Pancreas (tissue), 10 donors: ENCODE data around the gene POU5F1. TPM values are rescaled to one million over a fixed set of nuclear protein-coding genes. Genes with fewer than 3 reads are reported as not detected.
A peak's percentile ranks its signal among the peaks of the same experiment; 100 is the strongest.

Experiments
- ATAC-seq, 4 donors: fragments of 200-7000 bp; cut with Tn5 transposase; one replicate each; pipeline versions ENCODE4 v1.8.0 to v1.9.1; 2020; ENCODE audit warnings: mild to moderate bottlenecking in 4 of 4, moderate library complexity in 4 of 4
- DNase-seq, 6 donors: peaks; one replicate each; pipeline ENCODE4 v3.0.0-alpha.2; 2020
- FAIRE-seq: peaks from 2 replicates; lab custom pipeline; 2012; peaks lifted over from hg19 to GRCh38; lab: Jason Lieb, UNC
- H3K27ac ChIP-seq, 4 donors: fragments of 200-600 bp; sonication (generic); 1 replicate in 3 of 4; 2 replicates in 1 of 4; pipeline versions ENCODE4 v1.5.0 to v1.8.0; 2020
- H3K27me3 ChIP-seq, 4 donors: fragments of 200-600 bp; one replicate each; pipeline ENCODE4 v1.8.0; 2021
- H3K36me3 ChIP-seq, 3 donors: fragments of 200-600 bp; sonication (generic) in 1 of 3; one replicate each; pipeline versions ENCODE4 v1.5.0 to v1.8.0; 2020 to 2021
- H3K4me1 ChIP-seq, 3 donors: fragments of 200-600 bp; one replicate each; pipeline ENCODE4 v1.8.0; 2021
- H3K4me3 ChIP-seq, 4 donors: fragments of 200-600 bp; sonication (generic) in 2 of 4; one replicate each; pipeline versions ENCODE4 v1.5.0 to v1.8.0; 2020 to 2021
- H3K9me3 ChIP-seq, 4 donors: fragments of 200-600 bp; one replicate each; pipeline ENCODE4 v1.8.0; 2021
- WGBS, 2 donors: extraction: QIAGEN DNeasy Blood & Tissue Kit; methylation state at CpG; one replicate each; pipeline ENCODE4 v1.1.7; 2013; 5-methylcytosine and 5-hydroxymethylcytosine counted together
- intact Hi-C, 3 donors: fragments of 100-400 bp; cut with DNase I; formaldehyde crosslinking; loops; one replicate each; pipeline versions ENCODE4 v1.11.1 to v1.14.2; 2022
- polyA plus RNA-seq, 2 donors: library from polyadenylated mRNA; stranded (reverse); fragments of 200-250 nt; gene quantifications; one replicate each; pipeline ENCODE4 v1.2.3, GENCODE V29; 2013
- total RNA-seq, 6 donors: library from RNA; stranded (reverse); fragmentation: NEBNext Ultra II Directional in 4 of 6; extraction: Animal tissue kit (Norgen Biotek cat#: 25700) in 4 of 6; gene quantifications; one replicate each; pipeline versions ENCODE4 v1.2.1 to v1.2.4, GENCODE V29; 2021 to 2023
- TF ChIP-seq, protein P1 (sequence below), 4 donors: fragments of 200-600 bp; sonication (generic) in 3 of 4; IDR thresholded peaks; one replicate each; pipeline versions ENCODE4 v1.5.0 to v1.8.0; 2021; ENCODE audit warnings: antibody characterized with exemption in 4 of 4
- donor health status: healthy with polysubstance abuse.
- donor health status: DM: no; HTN: no; CAD: no; lungs with moderate emphysema.
- donor health status: DM: no; HTN: no; CAD: no.
- donor health status: control.
- donor health status: control.
- donor health status: Bipolar disorder and iron deficiency.
- donor health status: DM: yes; HTN: yes; CAD: no.
- donor health status: DM: no; HTN: no; CAD: no.
- donor health status: DM: no; HTN: no; CAD: no.
- donor health status: DM: yes; HTN: yes; CAD: no.

The POU5F1 gene
- total and polyA plus RNA-seq, 8 donors: 1.1 to 32.1 (median 4.3) TPM

DNA sequence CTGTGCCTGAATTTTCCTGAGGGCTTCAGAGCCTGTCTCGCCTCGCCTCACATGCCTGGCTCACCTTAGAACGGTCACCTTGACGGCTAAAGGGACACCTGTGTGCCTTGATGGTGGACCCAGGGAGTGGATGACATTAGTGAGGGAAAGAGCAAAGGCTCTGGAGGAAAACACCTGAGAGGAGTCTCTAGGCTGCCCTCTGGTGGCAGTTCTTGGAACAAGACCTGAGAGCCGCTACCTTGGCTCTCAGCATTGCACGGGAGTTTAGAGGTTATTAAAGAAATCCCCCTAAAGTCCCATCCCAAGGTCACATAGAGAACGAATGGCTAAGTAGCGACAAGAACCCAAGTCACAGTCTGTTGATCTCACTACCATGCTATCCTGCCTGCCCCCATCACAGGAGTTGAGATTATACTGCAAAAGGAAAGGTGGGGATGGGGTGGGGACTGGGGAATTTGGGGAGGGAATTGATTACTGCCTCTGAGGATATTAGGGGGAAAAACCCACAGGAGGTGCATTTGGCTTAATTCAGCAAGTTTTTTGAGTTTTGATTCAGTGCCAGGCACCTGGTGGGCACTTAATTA, 42.3 kb downstream of the POU5F1 start:
- ATAC-seq: peak; percentile 57 to 80 (median 72)
- WGBS, 2 donors: 1 to 5% methylated on average over 8 of the region's 8 CpGs
- intact Hi-C loops: no loop called here

DNA sequence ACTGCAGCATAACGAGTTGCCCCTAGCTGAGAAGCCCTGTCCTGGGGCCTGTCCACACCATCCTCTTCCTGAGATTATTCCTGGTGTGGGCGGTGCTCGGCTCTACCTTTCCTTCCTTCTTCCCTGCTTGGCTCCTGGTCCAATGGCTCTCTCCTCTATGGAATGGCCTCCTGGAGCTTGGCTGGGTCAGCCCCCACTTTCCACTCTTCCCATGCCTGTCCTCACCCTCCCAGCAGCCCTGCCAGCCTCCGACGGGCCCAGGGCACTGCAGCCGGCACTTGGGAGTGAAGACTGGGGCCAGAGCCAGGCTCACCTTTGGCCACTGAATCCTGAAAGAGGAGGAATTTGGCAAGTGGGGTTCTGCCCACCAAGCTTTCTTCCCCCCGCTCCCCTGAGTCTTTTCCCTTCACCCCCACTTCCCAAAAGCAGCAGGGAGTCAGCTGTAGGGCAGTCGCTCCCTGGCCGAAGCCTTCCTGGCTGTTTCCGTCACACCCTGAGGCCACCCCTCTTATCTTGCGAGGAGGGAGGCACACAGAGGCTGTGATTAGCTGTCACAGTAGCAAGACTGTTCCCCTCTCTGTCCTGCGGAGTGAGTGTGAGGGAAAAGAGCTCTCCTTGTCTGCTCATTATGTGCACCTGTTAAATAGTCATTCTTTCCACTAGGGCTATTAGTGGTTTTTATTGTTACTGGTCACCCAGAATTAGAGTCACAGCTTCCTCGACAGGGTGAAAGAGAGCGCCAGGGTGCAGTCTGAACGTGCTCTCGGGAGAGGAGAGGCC, 43.9 kb downstream of the POU5F1 start:
- WGBS, 2 donors: 54 to 63% methylated on average over 16 of the region's 16 CpGs
- Histone ChIP-seq H3K27ac (peak overlapping the region in 2 of 4 donors; percentile 54 to 67), H3K4me3 (no peak overlapping the region), H3K9me3 (no peaks in the 10 kb centered on the region), H3K36me3 (no peaks in the 10 kb centered on the region), H3K27me3 (no peaks in the 10 kb centered on the region), H3K4me1 (peaks cover 0 to 12% (median 0%) of the 10 kb centered on the region in 3 donors)
- peak in 2 of 4 donors; percentile 2 to 12 for ATAC-seq
- intact Hi-C loops: no loop called here
- DNase-seq: no peak
- no peak for FAIRE-seq
- TF ChIP-seq, protein P1, sequence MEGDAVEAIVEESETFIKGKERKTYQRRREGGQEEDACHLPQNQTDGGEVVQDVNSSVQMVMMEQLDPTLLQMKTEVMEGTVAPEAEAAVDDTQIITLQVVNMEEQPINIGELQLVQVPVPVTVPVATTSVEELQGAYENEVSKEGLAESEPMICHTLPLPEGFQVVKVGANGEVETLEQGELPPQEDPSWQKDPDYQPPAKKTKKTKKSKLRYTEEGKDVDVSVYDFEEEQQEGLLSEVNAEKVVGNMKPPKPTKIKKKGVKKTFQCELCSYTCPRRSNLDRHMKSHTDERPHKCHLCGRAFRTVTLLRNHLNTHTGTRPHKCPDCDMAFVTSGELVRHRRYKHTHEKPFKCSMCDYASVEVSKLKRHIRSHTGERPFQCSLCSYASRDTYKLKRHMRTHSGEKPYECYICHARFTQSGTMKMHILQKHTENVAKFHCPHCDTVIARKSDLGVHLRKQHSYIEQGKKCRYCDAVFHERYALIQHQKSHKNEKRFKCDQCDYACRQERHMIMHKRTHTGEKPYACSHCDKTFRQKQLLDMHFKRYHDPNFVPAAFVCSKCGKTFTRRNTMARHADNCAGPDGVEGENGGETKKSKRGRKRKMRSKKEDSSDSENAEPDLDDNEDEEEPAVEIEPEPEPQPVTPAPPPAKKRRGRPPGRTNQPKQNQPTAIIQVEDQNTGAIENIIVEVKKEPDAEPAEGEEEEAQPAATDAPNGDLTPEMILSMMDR (IDR thresholded peaks at IDR 0.05): no peak

More for the DNA sequence above, 42.3 kb downstream of the POU5F1 start:
- peak in 5 of 6 donors; percentile 40 to 89 (median 71) for DNase-seq
- no peak overlapping the region for H3K4me3 ChIP-seq
- no peaks in the 10 kb centered on the region for H3K9me3 ChIP-seq
- no peaks in the 10 kb centered on the region for H3K36me3 ChIP-seq
- no peak overlapping the region for H3K27ac ChIP-seq
- H3K4me1 ChIP-seq: no peaks in the 10 kb centered on the region
- no peaks in the 10 kb centered on the region for H3K27me3 ChIP-seq
- FAIRE-seq: no peak
- TF ChIP-seq, protein P1 (IDR thresholded peaks at IDR 0.05): peak; percentile 80 to 88 (median 86)

DNA sequence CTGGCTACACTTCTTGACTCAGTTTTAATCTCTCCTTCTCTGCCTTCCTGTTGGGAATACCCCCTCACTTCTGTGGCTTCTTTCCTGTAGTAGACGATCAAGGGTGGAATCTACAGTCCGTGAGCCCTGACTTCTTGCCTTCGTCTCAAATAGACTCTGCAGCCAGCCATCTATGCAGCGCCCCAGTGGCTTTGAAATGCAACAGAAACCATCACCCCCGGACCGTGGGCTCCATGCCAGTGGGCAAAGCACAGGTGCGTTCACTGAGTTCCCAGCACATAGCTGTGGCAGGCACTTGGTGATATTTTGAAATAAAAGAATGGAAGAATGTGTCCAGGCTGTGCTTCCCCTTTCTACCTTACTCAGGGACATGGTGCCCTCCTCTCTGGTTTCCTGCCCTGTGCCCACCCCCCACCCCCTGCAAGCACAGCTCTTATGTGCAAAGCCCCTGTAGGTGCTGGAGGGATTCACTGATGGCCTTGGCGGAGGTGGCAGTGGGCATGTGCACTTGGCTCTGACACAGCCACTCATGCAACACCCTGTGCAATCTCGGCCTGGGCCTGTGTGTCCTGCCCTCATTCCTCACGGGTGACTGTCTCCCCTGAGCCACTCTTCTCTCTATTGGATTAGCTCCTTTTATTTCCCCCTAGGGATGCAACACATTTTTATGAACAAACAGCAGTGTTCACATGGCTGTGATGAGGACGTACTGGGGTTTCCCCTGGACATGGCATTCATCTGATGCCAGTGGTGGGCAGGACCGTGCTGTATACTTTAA, 44.7 kb downstream of the POU5F1 start:
- DNase-seq: peak in 1 of 6 donors; percentile 18
- intact Hi-C loops: no loop called here
- Histone ChIP-seq H3K4me1 (peaks cover 0 to 12% (median 0%) of the 10 kb centered on the region in 3 donors), H3K27me3 (no peaks in the 10 kb centered on the region), H3K4me3 (no peak overlapping the region), H3K9me3 (no peaks in the 10 kb centered on the region), H3K36me3 (no peaks in the 10 kb centered on the region), H3K27ac (peak overlapping the region in 3 of 4 donors; percentile 16 to 67 (median 54))
- TF ChIP-seq, protein P1 (IDR thresholded peaks at IDR 0.05): no peak
- WGBS, 2 donors: 64 to 72% methylated on average over 12 of the region's 12 CpGs
- FAIRE-seq: no peak
- peak in 1 of 4 donors; percentile 5 for ATAC-seq

DNA sequence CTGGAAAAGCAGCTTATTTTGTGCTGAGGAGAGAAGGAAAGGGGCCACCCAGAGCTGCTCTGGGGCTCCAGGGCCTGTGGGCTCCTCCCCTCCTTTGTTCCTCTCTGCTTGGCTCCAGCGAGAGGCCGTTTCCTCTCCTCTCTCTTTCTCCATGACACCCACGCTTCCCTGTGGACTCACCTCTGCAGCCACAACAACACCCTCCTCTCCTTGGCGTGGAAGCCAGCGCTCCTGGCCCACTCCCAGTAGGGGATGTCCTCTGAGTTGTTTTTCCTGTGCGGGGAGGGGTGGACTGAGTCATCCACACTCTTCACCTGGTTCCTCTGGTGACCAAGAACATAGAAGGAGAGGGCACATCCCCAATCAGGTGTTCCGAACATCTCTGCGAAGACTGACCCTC, 45.3 kb downstream of the POU5F1 start:
- peak in 3 of 6 donors; percentile 31 to 50 (median 37) for DNase-seq
- Histone ChIP-seq H3K4me3 (no peak overlapping the region), H3K27me3 (no peaks in the 10 kb centered on the region), H3K36me3 (no peaks in the 10 kb centered on the region), H3K4me1 (peaks cover 0 to 12% (median 0%) of the 10 kb centered on the region in 3 donors), H3K9me3 (no peaks in the 10 kb centered on the region), H3K27ac (peak overlapping the region in 3 of 4 donors; percentile 16 to 67 (median 54))
- intact Hi-C loops: no loop called here
- 62 to 68% methylated on average over 8 of the region's 8 CpGs for WGBS, 2 donors
- TF ChIP-seq, protein P1 (IDR thresholded peaks at IDR 0.05): no peak
- no peak for FAIRE-seq
- ATAC-seq: peak in 3 of 4 donors; percentile 21 to 50 (median 50)
